GM18526 (cell line): ENCODE results near the gene ACKR2.

Experiments used
- POLR2A ChIP-seq: IDR thresholded peaks from 3 replicates; pipeline ENCODE4 v1.6.1; 2011; ENCODE audit not compliant: insufficient read length; ENCODE audit errors: extremely low read depth

ACKR2 gene

GRCh38 chr3:42809202-42809601 lies at the start of gene ACKR2:
ACKR2 (plus strand) TSS chr3:42809445; CDS start chr3:42864503, 55,058 bp downstream.
- TF ChIP-seq POLR2A, result no peak

- no peak for TF ChIP-seq POLR2A
Measured at GRCh38 chr3:42762046-42762724, 47.1 kb upstream of the ACKR2 start.

GRCh38 chr3:42763021-42763420 lies 46.2 kb upstream of the ACKR2 start:
- TF ChIP-seq POLR2A, result no peak

- TF ChIP-seq POLR2A, result no peak
Measured at GRCh38 chr3:42764115-42764514, 45.1 kb upstream of the ACKR2 start.

- TF ChIP-seq POLR2A, result no peak
Measured at GRCh38 chr3:42764561-42765295, 44.5 kb upstream of the ACKR2 start.

- TF ChIP-seq POLR2A, result no peak
Measured at GRCh38 chr3:42769477-42770131, 39.6 kb upstream of the ACKR2 start.

- TF ChIP-seq POLR2A, result no peak
Measured at GRCh38 chr3:42771271-42771670, 38.0 kb upstream of the ACKR2 start.

- TF ChIP-seq POLR2A, result peak; percentile 65
Measured at GRCh38 chr3:42772670-42773408, 36.4 kb upstream of the ACKR2 start, which contains the start of gene CCDC13. CCDC13 (minus strand) TSS chr3:42773253; CDS start chr3:42758345, 14,908 bp downstream.

- TF ChIP-seq POLR2A, result no peak
Measured at GRCh38 chr3:42773409-42773751, 35.9 kb upstream of the ACKR2 start.

- TF ChIP-seq POLR2A, result no peak
Measured at GRCh38 chr3:42778644-42779043, 30.6 kb upstream of the ACKR2 start.

- no peak for TF ChIP-seq POLR2A
Measured at GRCh38 chr3:42780398-42780797, 28.8 kb upstream of the ACKR2 start.

- TF ChIP-seq POLR2A, result no peak
Measured at GRCh38 chr3:42780892-42781700, 28.1 kb upstream of the ACKR2 start.

GRCh38 chr3:42786212-42786611 lies 23.0 kb upstream of the ACKR2 start:
- TF ChIP-seq POLR2A, result no peak

- no peak for TF ChIP-seq POLR2A
Measured at GRCh38 chr3:42786631-42787030, 22.6 kb upstream of the ACKR2 start.
